Liver (tissue), 9 donors: ENCODE data around the gene CRACDL. TPM values are rescaled to one million over a fixed set of nuclear protein-coding genes. Genes with fewer than 3 reads are reported as not detected.

Experiments used
- DNase-seq: peaks from one replicate; pipeline ENCODE4 v3.0.0-alpha.2; 2017; ENCODE audit warnings: low spot score
- H3K27ac ChIP-seq, 2 donors: one replicate each; pipeline ENCODE4 v1.7.0; 2013; ENCODE audit warnings: inconsistent platforms in 2 of 2, low read length in 2 of 2, control low read depth in 1 of 2, low read depth in 1 of 2, mild to moderate bottlenecking in 1 of 2
- H3K27me3 ChIP-seq, 4 donors: one replicate each; pipeline versions ENCODE4 v1.6.1 to v1.7.0; 2013; ENCODE audit warnings: low read length in 3 of 4, inconsistent platforms in 1 of 4, mild to moderate bottlenecking in 1 of 4, moderate library complexity in 1 of 4; ENCODE audit not compliant: control insufficient read depth in 4 of 4, insufficient read depth in 4 of 4
- H3K36me3 ChIP-seq, 4 donors: one replicate each; pipeline versions ENCODE4 v1.6.1 to v1.7.0; 2013; ENCODE audit warnings: low read length in 3 of 4, mild to moderate bottlenecking in 3 of 4, low read depth in 1 of 4, moderate library complexity in 1 of 4; ENCODE audit not compliant: control insufficient read depth in 4 of 4, insufficient read depth in 3 of 4
- H3K4me1 ChIP-seq, 4 donors: one replicate each; pipeline versions ENCODE4 v1.6.1 to v1.7.0; 2013; ENCODE audit warnings: low read length in 3 of 4, mild to moderate bottlenecking in 3 of 4, moderate library complexity in 1 of 4; ENCODE audit not compliant: control insufficient read depth in 4 of 4, insufficient read depth in 4 of 4
- H3K4me3 ChIP-seq, 3 donors: one replicate each; pipeline versions ENCODE4 v1.6.1 to v1.7.0; 2013; ENCODE audit warnings: low read length in 3 of 3, control low read depth in 1 of 3, low read depth in 1 of 3, mild to moderate bottlenecking in 1 of 3
- H3K9ac ChIP-seq, 2 donors: one replicate each; pipeline ENCODE4 v1.7.0; 2013; ENCODE audit warnings: low read length in 2 of 2, mild to moderate bottlenecking in 2 of 2, moderate library complexity in 2 of 2, control low read depth in 1 of 2, low read depth in 1 of 2
- H3K9me3 ChIP-seq, 4 donors: one replicate each; pipeline versions ENCODE4 v1.6.1 to v1.7.0; 2013; ENCODE audit warnings: low read length in 3 of 4; ENCODE audit not compliant: control insufficient read depth in 4 of 4
- FOXA1 ChIP-seq: IDR thresholded peaks from 2 replicates; pipeline ENCODE4 v1.6.1; 2016; ENCODE audit warnings: antibody characterized with exemption
- FOXA2 ChIP-seq: IDR thresholded peaks from 2 replicates; pipeline ENCODE4 v1.6.1; 2016; ENCODE audit warnings: antibody characterized with exemption
- GABPA ChIP-seq, 2 donors: IDR thresholded peaks in 1 of 2; conservative IDR thresholded peaks in 1 of 2; 2 replicates each; pipeline ENCODE4 v1.6.1; 2016; ENCODE audit warnings: antibody characterized with exemption in 2 of 2, mild to moderate bottlenecking in 1 of 2, moderate library complexity in 1 of 2
- HNF4A ChIP-seq, 2 donors: conservative IDR thresholded peaks; 2 replicates each; pipeline ENCODE4 v1.6.1; 2016; ENCODE audit warnings: antibody characterized with exemption in 2 of 2, mild to moderate bottlenecking in 2 of 2
- HNF4G ChIP-seq: IDR thresholded peaks from 2 replicates; pipeline ENCODE4 v1.6.1; 2016; ENCODE audit warnings: antibody characterized with exemption
- JUND ChIP-seq, 2 donors: IDR thresholded peaks; 2 replicates each; pipeline ENCODE4 v1.6.1; 2016; ENCODE audit warnings: antibody characterized with exemption in 2 of 2
- NR2F2 ChIP-seq: IDR thresholded peaks from 2 replicates; pipeline ENCODE4 v1.6.1; 2016; ENCODE audit warnings: antibody characterized with exemption
- RAD21 ChIP-seq, 2 donors: IDR thresholded peaks; 2 replicates each; pipeline ENCODE4 v1.6.1; 2016; ENCODE audit warnings: antibody characterized with exemption in 2 of 2, mild to moderate bottlenecking in 2 of 2
- RXRA ChIP-seq, 2 donors: IDR thresholded peaks; 2 replicates each; pipeline ENCODE4 v1.6.1; 2017 to 2018; ENCODE audit warnings: antibody characterized with exemption in 2 of 2, mild to moderate bottlenecking in 1 of 2
- SP1 ChIP-seq: IDR thresholded peaks from 2 replicates; pipeline ENCODE4 v1.6.1; 2018; ENCODE audit warnings: antibody characterized with exemption, mild to moderate bottlenecking
- TAF1 ChIP-seq: conservative IDR thresholded peaks from 2 replicates; pipeline ENCODE4 v1.6.1; 2016; ENCODE audit warnings: antibody characterized with exemption, mild to moderate bottlenecking
- YY1 ChIP-seq: IDR thresholded peaks from 2 replicates; pipeline ENCODE4 v1.6.1; 2016; ENCODE audit warnings: antibody characterized with exemption, mild to moderate bottlenecking
- WGBS: extraction: QIAGEN DNeasy Blood & Tissue Kit; methylation state at CpG from one replicate; pipeline ENCODE4 v1.1.7; 2013; 5-methylcytosine and 5-hydroxymethylcytosine counted together
- polyA plus RNA-seq, 2 donors: library from polyadenylated mRNA; stranded (reverse) in 1 of 2; unstranded in 1 of 2; fragments of 200-250 nt in 1 of 2; fragments of >200 nt in 1 of 2; fragmentation: Nextera tagmentation in 1 of 2; extraction: Ambion mirVana in 1 of 2; gene quantifications; one replicate each; pipeline versions ENCODE4 v1.2.1 to v1.2.3, GENCODE V29; 2013 to 2015
- total RNA-seq, 2 donors: library from RNA; depleted of rRNA; stranded (reverse); fragments of >200 nt; gene quantifications; one replicate each; pipeline ENCODE4 v1.2.3, GENCODE V29; 2014
- TF ChIP-seq, protein P1 (sequence below): fragments of 150-350 bp; IDR thresholded peaks from 2 replicates; pipeline ENCODE4 v1.5.1; 2017; ENCODE audit warnings: improper control_type of control experiment, low read depth, low read length; ENCODE audit not compliant: missing input control
- TF ChIP-seq, protein P2 (sequence below): IDR thresholded peaks from 2 replicates; pipeline ENCODE4 v1.6.1; 2016; ENCODE audit warnings: antibody characterized with exemption
- TF ChIP-seq, protein P3 (sequence below): IDR thresholded peaks from 2 replicates; pipeline ENCODE4 v1.6.1; 2016; ENCODE audit warnings: antibody characterized with exemption
- donor health status: healthy.
- donor health status: healthy.
- donor health status: healthy.
- donor health status: healthy.
- donor health status: healthy.

CRACDL gene
- total and polyA plus RNA-seq, 4 donors, result 0.13 to 0.46 (median 0.29) TPM

DNA sequence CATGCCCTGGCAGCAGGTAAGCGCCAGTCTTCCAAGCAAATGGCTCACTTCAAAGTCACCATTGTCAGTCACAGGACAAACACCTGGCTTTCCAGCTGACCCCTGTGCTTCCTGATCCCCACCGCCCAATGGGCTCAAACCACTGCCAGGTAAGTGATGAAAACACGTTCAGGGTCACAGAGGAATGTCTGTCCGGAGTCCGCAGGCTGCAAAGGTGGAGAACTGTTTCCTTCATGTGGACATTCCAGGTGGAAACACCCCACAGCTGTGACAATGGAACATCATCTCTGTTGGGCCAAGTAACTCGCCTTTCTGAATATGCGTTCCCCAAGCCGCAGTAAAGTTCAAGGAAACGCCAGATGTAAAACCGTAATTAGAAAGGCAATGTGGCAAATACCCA is 86.0 kb downstream of the CRACDL start (continued):
- TF ChIP-seq HNF4G, result no peak

DNA sequence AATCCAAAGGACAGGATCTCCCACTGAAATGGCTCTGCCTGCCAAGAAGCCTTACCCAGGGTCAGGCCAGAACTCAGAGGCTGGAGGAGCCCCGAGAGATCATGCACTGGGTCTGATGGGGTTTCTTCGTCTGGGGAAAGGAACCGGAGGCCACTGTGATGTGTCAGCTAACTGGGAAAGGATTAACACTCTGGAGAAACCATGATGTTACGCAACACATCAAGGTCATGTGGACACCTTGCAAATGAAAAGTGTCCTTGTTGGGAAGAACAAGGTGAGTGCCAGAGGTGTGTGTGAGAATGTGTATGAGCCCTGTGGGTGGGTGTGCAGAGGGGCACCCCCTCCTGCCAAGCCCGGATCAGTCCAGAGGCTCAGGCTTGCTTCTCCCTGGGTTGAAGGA is 86.9 kb downstream of the CRACDL start:
- WGBS, result 81% methylated on average over 5 of the region's 5 CpGs
- no peak overlapping the region for H3K27ac ChIP-seq
- H3K9ac ChIP-seq, result no peak overlapping the region
- no peak for TF ChIP-seq HNF4G
- TF ChIP-seq FOXA1, result no peak
- TF ChIP-seq RAD21 (IDR thresholded peaks at IDR 0.05), result no peak
- no peak for TF ChIP-seq NR2F2
- TF ChIP-seq GABPA (IDR thresholded peaks at IDR 0.05 in 1 of 2, conservative IDR thresholded peaks at IDR 0.05 in 1 of 2), result no peak
- TF ChIP-seq JUND (IDR thresholded peaks at IDR 0.05), result no peak
- no peak for TF ChIP-seq FOXA2
- TF ChIP-seq TAF1, result no peak
- TF ChIP-seq, protein P1, sequence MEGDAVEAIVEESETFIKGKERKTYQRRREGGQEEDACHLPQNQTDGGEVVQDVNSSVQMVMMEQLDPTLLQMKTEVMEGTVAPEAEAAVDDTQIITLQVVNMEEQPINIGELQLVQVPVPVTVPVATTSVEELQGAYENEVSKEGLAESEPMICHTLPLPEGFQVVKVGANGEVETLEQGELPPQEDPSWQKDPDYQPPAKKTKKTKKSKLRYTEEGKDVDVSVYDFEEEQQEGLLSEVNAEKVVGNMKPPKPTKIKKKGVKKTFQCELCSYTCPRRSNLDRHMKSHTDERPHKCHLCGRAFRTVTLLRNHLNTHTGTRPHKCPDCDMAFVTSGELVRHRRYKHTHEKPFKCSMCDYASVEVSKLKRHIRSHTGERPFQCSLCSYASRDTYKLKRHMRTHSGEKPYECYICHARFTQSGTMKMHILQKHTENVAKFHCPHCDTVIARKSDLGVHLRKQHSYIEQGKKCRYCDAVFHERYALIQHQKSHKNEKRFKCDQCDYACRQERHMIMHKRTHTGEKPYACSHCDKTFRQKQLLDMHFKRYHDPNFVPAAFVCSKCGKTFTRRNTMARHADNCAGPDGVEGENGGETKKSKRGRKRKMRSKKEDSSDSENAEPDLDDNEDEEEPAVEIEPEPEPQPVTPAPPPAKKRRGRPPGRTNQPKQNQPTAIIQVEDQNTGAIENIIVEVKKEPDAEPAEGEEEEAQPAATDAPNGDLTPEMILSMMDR, result no peak
- no peak for TF ChIP-seq HNF4A (conservative IDR thresholded peaks at IDR 0.05)
- TF ChIP-seq, protein P2, sequence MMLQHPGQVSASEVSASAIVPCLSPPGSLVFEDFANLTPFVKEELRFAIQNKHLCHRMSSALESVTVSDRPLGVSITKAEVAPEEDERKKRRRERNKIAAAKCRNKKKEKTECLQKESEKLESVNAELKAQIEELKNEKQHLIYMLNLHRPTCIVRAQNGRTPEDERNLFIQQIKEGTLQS, result no peak
- no peak for TF ChIP-seq SP1
- no peaks in the 10 kb centered on the region for H3K36me3 ChIP-seq
- no peak overlapping the region for H3K4me3 ChIP-seq
- no peaks in the 10 kb centered on the region for H3K27me3 ChIP-seq
- H3K4me1 ChIP-seq, result no peaks in the 10 kb centered on the region
- DNase-seq, result no peak
- no peaks in the 10 kb centered on the region for H3K9me3 ChIP-seq

DNA sequence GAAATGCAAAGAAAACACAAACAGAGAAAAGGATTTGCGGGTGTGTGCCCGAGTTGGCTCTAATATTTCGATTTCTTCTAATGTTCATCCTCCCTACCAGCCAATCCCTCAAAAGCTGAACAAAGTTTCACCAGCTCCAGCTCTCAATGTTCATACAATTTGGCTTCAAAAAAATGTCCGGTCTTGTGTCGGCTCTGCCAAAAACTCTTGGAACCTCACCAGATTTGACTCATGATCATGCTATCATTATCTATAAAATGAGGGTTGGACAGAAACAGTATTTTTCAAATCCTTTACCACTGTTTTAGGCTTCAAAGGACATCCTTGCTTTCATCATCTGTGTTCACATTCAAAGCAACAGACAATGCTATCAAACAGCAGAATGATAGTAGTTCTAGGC is 88.2 kb downstream of the CRACDL start:
- WGBS, result 74% methylated on average over 5 of the region's 5 CpGs
- no peaks in the 10 kb centered on the region for H3K36me3 ChIP-seq
- no peak for TF ChIP-seq YY1
- TF ChIP-seq FOXA1, result no peak
- TF ChIP-seq, protein P2, result no peak
- TF ChIP-seq RAD21 (IDR thresholded peaks at IDR 0.05), result no peak
- no peak for TF ChIP-seq HNF4G
- TF ChIP-seq, protein P1, result no peak
- TF ChIP-seq FOXA2, result no peak
- no peak for TF ChIP-seq HNF4A (conservative IDR thresholded peaks at IDR 0.05)
- TF ChIP-seq RXRA (IDR thresholded peaks at IDR 0.05), result no peak
- TF ChIP-seq GABPA (IDR thresholded peaks at IDR 0.05 in 1 of 2, conservative IDR thresholded peaks at IDR 0.05 in 1 of 2), result no peak
- TF ChIP-seq, protein P3, sequence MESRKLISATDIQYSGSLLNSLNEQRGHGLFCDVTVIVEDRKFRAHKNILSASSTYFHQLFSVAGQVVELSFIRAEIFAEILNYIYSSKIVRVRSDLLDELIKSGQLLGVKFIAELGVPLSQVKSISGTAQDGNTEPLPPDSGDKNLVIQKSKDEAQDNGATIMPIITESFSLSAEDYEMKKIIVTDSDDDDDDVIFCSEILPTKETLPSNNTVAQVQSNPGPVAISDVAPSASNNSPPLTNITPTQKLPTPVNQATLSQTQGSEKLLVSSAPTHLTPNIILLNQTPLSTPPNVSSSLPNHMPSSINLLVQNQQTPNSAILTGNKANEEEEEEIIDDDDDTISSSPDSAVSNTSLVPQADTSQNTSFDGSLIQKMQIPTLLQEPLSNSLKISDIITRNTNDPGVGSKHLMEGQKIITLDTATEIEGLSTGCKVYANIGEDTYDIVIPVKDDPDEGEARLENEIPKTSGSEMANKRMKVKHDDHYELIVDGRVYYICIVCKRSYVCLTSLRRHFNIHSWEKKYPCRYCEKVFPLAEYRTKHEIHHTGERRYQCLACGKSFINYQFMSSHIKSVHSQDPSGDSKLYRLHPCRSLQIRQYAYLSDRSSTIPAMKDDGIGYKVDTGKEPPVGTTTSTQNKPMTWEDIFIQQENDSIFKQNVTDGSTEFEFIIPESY, result no peak
- H3K4me3 ChIP-seq, result no peak overlapping the region
- no peaks in the 10 kb centered on the region for H3K9me3 ChIP-seq
- no peaks in the 10 kb centered on the region for H3K27me3 ChIP-seq
- H3K9ac ChIP-seq, result no peak overlapping the region
- no peaks in the 10 kb centered on the region for H3K4me1 ChIP-seq
- H3K27ac ChIP-seq, result no peak overlapping the region
- no peak for DNase-seq
